Activated CD8-positive, alpha-beta T cell treated with anti-CD3 and anti-CD28 coated beads for 36 hours (primary cell): ENCODE data around the gene SPATS1. TPM values are rescaled to one million over a fixed set of nuclear protein-coding genes. Genes with fewer than 3 reads are reported as not detected.
A peak's percentile ranks its signal among the peaks of the same experiment; 100 is the strongest.

Experiments used
- ATAC-seq: fragments of 200-7000 bp; cut with Tn5 transposase; one replicate; pipeline ENCODE4 v1.10.0; 2021; ENCODE audit warnings: mild to moderate bottlenecking, moderate library complexity
- CTCF ChIA-PET: fragments of 350-600 bp; sonication (Branson Sonifier 250); formaldehyde crosslinking; loops from one replicate; lab custom pipeline; 2021; ENCODE audit warnings: antibody characterized with exemption; lab: Charles Lee
- POLR2A ChIA-PET: fragments of 350-600 bp; sonication (Branson Sonifier 250); formaldehyde crosslinking; loops from one replicate; lab custom pipeline; 2021; ENCODE audit warnings: antibody characterized with exemption; lab: Charles Lee
- DNase-seq: peaks from one replicate; pipeline ENCODE4 v3.0.0-alpha.2; 2020
- H3K27ac Mint-ChIP-seq: one replicate; pipeline ENCODE4 v1.8.0; 2021; ENCODE audit warnings: mild to moderate bottlenecking, mixed read lengths
- H3K27me3 Mint-ChIP-seq: one replicate; pipeline ENCODE4 v1.8.0; 2021; ENCODE audit warnings: mixed read lengths
- H3K36me3 Mint-ChIP-seq: one replicate; pipeline ENCODE4 v1.8.0; 2021; ENCODE audit warnings: low read depth, mixed read lengths
- H3K4me1 Mint-ChIP-seq: one replicate; pipeline ENCODE4 v1.8.0; 2021; ENCODE audit warnings: low read depth, mixed read lengths
- H3K4me3 Mint-ChIP-seq: one replicate; pipeline ENCODE4 v1.8.0; 2021; ENCODE audit warnings: mild to moderate bottlenecking, moderate library complexity, mixed read lengths
- H3K9me3 Mint-ChIP-seq: one replicate; pipeline ENCODE4 v1.8.0; 2021; ENCODE audit warnings: mixed read lengths
- CTCF ChIP-seq: fragments of 200-600 bp; IDR thresholded peaks from one replicate; pipeline ENCODE4 v1.8.0; 2022; ENCODE audit warnings: antibody characterized with exemption, mild to moderate bottlenecking
- intact Hi-C: fragments of 100-400 bp; cut with micrococcal nuclease; formaldehyde crosslinking; loops from one replicate; pipeline ENCODE4 v1.10.0; 2022
- total RNA-seq, 2 experiments: library from RNA; stranded (reverse); gene quantifications; one replicate each; pipeline ENCODE4 v1.2.3, GENCODE V29; 2021

The SPATS1 gene
- total RNA-seq, 2 experiments from 2014 or later: not detected

- H3K27me3 Mint-ChIP-seq: no peaks in the 10 kb centered on the region
- no peaks in the 10 kb centered on the region for H3K4me1 Mint-ChIP-seq
- no peaks in the 10 kb centered on the region for H3K9me3 Mint-ChIP-seq
- ChIA-PET CTCF (interaction anchor here (1.3 kb wide), 1 partner anchor 9 kb away, joined by 4 read pairs; the partner anchor contains the start of gene CDC5L), POLR2A (no interaction called here)
- H3K4me3 Mint-ChIP-seq: no peak overlapping the region
- H3K36me3 Mint-ChIP-seq: no peaks in the 10 kb centered on the region
- no peak for DNase-seq
- no peak overlapping the region for H3K27ac Mint-ChIP-seq
- ATAC-seq: no peak
- no peak for TF ChIP-seq CTCF
- intact Hi-C loops: no loop called here
Measured at GRCh38 chr6:44377971-44378370, 35.5 kb downstream of the SPATS1 start.

- Mint-ChIP-seq H3K9me3 (no peaks in the 10 kb centered on the region), H3K4me1 (peaks cover 3% of the 10 kb centered on the region), H3K27me3 (no peaks in the 10 kb centered on the region), H3K36me3 (no peaks in the 10 kb centered on the region), H3K4me3 (no peak overlapping the region), H3K27ac (no peak overlapping the region)
- ChIA-PET POLR2A (no interaction called here), CTCF (no interaction called here)
- DNase-seq (no peak), ATAC-seq (no peak)
- TF ChIP-seq CTCF: no peak
- intact Hi-C loops: no loop called here
Measured at GRCh38 chr6:44381739-44382138, 39.3 kb downstream of the SPATS1 start.

GRCh38 chr6:44386364-44386928, 44.0 kb downstream of the SPATS1 start:
- Mint-ChIP-seq H3K27ac (peak overlapping the region; percentile 99), H3K36me3 (peaks cover 24% of the 10 kb centered on the region), H3K9me3 (no peaks in the 10 kb centered on the region), H3K4me3 (peak overlapping the region; percentile 98), H3K27me3 (no peaks in the 10 kb centered on the region), H3K4me1 (peaks cover 30% of the 10 kb centered on the region)
- ATAC-seq (no peak), DNase-seq (no peak)
- TF ChIP-seq CTCF: no peak
- ChIA-PET POLR2A (interaction anchor here (1.0 to 1.8 kb wide), 4 partner anchors 14 to 139 kb away, joined by 3 to 7 read pairs (median 5); no protein-coding TSS in a partner anchor), CTCF (interaction anchor here (0.7 to 1.9 kb wide), 5 partner anchors 8 to 162 kb away, joined by 3 to 8 read pairs (median 4); partner anchors contain the start of gene SLC29A1)
- intact Hi-C loops: no loop called here

GRCh38 chr6:44386929-44387345, 44.5 kb downstream of the SPATS1 start:
- H3K4me1 Mint-ChIP-seq: peaks cover 30% of the 10 kb centered on the region
- ATAC-seq (peak; percentile 24), DNase-seq (no peak)
- ChIA-PET POLR2A (interaction anchor here (0.8 to 1.8 kb wide), 6 partner anchors 10 to 141 kb away, joined by 3 to 12 read pairs (median 5); partner anchors contain the start of gene HSP90AB1), CTCF (interaction anchor here (1.0 to 1.9 kb wide), 5 partner anchors 9 to 163 kb away, joined by 3 to 8 read pairs (median 4); partner anchors contain the start of genes AARS2 and SLC29A1)
- no peaks in the 10 kb centered on the region for H3K9me3 Mint-ChIP-seq
- peaks cover 28% of the 10 kb centered on the region for H3K36me3 Mint-ChIP-seq
- no peak for TF ChIP-seq CTCF
- peak overlapping the region; percentile 98 for H3K4me3 Mint-ChIP-seq
- intact Hi-C loops: no loop called here
- H3K27ac Mint-ChIP-seq: peak overlapping the region; percentile 99
- no peaks in the 10 kb centered on the region for H3K27me3 Mint-ChIP-seq
